ENCODE results near the gene BCL2. TPM values are rescaled to one million over a fixed set of nuclear protein-coding genes. Genes with fewer than 3 reads are reported as not detected.

Gene BCL2
- total RNA-seq, 4 donors from 2014 or later: 14.3 to 34.8 (median 23.5) TPM

DNA sequence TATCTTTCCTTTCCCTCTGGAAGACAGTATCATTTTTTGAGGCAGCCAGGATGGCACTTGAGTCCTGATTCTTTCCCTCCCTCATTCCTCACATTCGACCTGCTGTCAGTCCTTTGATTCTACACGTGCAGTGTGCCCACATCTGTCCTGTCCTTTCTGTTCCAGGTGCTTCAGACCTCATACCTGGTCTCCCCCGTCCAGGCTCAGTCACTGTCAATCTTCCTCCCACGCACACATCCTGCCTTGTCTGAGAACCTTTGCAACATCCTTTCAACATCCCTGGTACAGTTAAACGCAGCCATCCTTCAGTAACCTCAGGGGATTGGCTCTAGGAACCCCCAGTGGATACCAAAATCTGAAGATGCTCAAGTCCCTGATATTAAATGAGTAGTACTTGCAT, 10.1 kb downstream of the BCL2 start:
- no peak for TF ChIP-seq POLR2A (IDR thresholded peaks at IDR 0.05)
- no peak for TF ChIP-seq POLR2AphosphoS5 (IDR thresholded peaks at IDR 0.05)
- TF ChIP-seq, protein P1, sequence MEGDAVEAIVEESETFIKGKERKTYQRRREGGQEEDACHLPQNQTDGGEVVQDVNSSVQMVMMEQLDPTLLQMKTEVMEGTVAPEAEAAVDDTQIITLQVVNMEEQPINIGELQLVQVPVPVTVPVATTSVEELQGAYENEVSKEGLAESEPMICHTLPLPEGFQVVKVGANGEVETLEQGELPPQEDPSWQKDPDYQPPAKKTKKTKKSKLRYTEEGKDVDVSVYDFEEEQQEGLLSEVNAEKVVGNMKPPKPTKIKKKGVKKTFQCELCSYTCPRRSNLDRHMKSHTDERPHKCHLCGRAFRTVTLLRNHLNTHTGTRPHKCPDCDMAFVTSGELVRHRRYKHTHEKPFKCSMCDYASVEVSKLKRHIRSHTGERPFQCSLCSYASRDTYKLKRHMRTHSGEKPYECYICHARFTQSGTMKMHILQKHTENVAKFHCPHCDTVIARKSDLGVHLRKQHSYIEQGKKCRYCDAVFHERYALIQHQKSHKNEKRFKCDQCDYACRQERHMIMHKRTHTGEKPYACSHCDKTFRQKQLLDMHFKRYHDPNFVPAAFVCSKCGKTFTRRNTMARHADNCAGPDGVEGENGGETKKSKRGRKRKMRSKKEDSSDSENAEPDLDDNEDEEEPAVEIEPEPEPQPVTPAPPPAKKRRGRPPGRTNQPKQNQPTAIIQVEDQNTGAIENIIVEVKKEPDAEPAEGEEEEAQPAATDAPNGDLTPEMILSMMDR (IDR thresholded peaks at IDR 0.05): no peak
- no peak for TF ChIP-seq EP300 (IDR thresholded peaks at IDR 0.05; ENCODE audit: low read depth)
- intact Hi-C loops (cut with DNase I; ENCODE audit: low total_unique reads): no loop called here
- Histone ChIP-seq H3K4me3 (no peak overlapping the region), H3K4me1 (peaks cover 0 to 29% (median 2%) of the 10 kb centered on the region in 4 donors), H3K9me3 (no peaks in the 10 kb centered on the region), H3K36me3 (no peaks in the 10 kb centered on the region), H3K27me3 (no peaks in the 10 kb centered on the region), H3K27ac (no peak overlapping the region)
- DNase-seq: no peak
- 78 to 85% methylated on average over 3 to 5 of the region's 5 CpGs for WGBS, 2 donors (ENCODE audit: low coverage in 1 of 2)
- in situ Hi-C loops (cut with MboI; ENCODE audit: low pct_ligation_motif_present in 1 of 4, low pct_unique_long_range_greater_than_20kb in 1 of 4, low sequenced_read_pairs in 3 of 4): no loop called here

DNA sequence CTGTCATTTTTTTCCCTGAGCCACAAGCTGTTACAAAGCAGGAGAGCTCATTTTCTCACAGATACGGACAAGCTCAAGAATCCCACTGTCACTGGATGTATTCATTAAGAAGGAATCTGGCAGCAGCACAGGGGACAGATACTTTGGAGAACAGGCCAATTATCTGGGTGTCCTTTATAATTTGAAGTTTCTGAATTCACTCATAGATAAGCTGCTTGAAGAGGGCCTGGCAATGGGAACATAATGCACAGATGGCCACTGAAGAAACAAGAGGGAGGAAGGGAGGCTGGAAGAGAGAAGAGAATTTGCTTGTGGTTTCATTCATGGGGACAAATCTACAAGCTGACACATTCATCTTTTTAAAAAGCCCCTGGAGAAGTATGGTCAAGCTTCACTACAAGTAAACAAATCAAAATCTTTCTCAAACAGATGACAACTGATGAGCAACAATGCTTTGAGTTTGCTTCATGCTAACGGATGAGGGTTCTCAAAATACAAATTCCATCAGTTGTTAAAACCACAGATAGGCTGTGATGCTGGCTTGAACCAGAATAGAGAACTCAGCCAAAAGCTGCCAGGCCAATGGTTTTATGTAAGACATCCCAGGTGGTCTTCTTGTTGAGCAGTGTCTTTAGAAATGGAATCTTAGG, 11.9 kb downstream of the BCL2 start:
- no peak for DNase-seq
- WGBS, 2 donors (ENCODE audit: low coverage in 1 of 2): 36 to 61% methylated on average over 1 to 2 of the region's 2 CpGs
- TF ChIP-seq POLR2AphosphoS5 (IDR thresholded peaks at IDR 0.05) (no peak), POLR2A (IDR thresholded peaks at IDR 0.05) (no peak), EP300 (IDR thresholded peaks at IDR 0.05; ENCODE audit: low read depth) (no peak)
- TF ChIP-seq, protein P1 (IDR thresholded peaks at IDR 0.05): no peak
- Histone ChIP-seq H3K4me3 (no peak overlapping the region), H3K36me3 (no peaks in the 10 kb centered on the region), H3K4me1 (peaks cover 0 to 29% (median 0%) of the 10 kb centered on the region in 4 donors), H3K27me3 (no peaks in the 10 kb centered on the region), H3K27ac (peak overlapping the region in 3 of 4 donors; percentile 11 to 19 (median 15)), H3K9me3 (no peaks in the 10 kb centered on the region)
- intact Hi-C loops (cut with DNase I; ENCODE audit: low total_unique reads): no loop called here
- in situ Hi-C loops (cut with MboI; ENCODE audit: low pct_ligation_motif_present in 1 of 4, low pct_unique_long_range_greater_than_20kb in 1 of 4, low sequenced_read_pairs in 3 of 4): no loop called here

DNA sequence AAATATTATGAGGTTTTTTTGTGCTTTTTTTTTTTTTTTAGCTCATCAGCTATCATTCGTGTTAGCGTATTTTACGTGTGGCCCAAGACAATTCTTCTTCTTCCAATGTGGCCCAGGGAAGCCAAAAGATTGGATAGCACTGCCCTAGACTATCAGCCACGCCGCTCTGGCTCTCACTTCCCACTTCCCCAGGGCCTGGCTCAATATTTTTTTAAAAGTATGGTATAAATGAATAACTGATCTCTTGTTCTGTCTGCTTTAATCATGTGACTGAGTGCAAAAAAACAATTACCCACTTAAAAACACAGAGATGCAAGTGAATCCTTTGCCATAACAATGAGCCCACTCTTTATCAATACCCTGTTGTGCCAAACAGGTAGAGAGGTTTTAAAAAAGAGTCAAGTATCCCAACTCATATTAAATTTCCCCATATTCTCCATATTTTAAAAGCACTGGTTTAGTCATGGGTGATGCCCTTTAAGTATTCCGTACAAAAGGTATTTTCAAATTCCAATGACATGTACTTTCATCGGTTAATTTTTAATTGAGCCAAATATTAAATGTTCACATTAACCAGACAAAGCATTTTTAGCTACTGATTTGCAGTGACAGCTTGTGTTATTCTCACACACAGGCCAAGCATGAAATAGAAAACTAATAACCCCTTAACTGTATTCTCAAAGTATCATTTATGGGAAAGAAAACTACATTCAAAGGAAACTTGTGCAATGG, 12.6 kb downstream of the BCL2 start:
- Histone ChIP-seq H3K27me3 (no peaks in the 10 kb centered on the region), H3K4me1 (peaks cover 0 to 32% (median 0%) of the 10 kb centered on the region in 4 donors), H3K36me3 (no peaks in the 10 kb centered on the region), H3K9me3 (no peaks in the 10 kb centered on the region), H3K27ac (peak overlapping the region in 1 of 4 donors; percentile 19), H3K4me3 (no peak overlapping the region)
- WGBS, 2 donors (ENCODE audit: low coverage in 1 of 2): 75 to 91% methylated on average over 7 of the region's 7 CpGs
- TF ChIP-seq EP300 (IDR thresholded peaks at IDR 0.05; ENCODE audit: low read depth) (no peak), POLR2A (IDR thresholded peaks at IDR 0.05) (no peak), POLR2AphosphoS5 (IDR thresholded peaks at IDR 0.05) (no peak)
- TF ChIP-seq, protein P1 (IDR thresholded peaks at IDR 0.05): no peak
- intact Hi-C loops (cut with DNase I; ENCODE audit: low total_unique reads): no loop called here
- in situ Hi-C loops (cut with MboI; ENCODE audit: low pct_ligation_motif_present in 1 of 4, low pct_unique_long_range_greater_than_20kb in 1 of 4, low sequenced_read_pairs in 3 of 4): no loop called here
- DNase-seq: no peak

DNA sequence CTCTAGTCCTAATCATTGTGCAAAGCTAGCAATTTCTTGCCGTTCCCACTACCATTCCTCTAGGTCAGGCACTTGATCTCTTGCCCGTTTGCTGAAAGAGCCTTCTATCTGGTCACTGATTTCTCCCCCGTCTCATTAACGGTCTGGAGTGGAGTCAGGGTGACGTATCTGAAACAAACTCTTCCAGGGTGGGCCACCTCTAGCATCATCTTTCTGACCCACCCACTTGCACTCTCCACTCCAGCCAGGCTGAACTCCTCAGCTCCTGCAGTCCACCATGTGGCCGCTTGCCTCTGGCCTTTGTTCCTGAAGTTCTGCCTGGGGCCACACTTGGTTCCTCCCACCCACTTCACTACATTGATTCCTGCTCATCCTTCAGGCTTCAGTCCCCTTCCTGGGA, 13.3 kb downstream of the BCL2 start:
- Histone ChIP-seq H3K27ac (no peak overlapping the region), H3K36me3 (no peaks in the 10 kb centered on the region), H3K4me1 (peaks cover 0 to 29% (median 0%) of the 10 kb centered on the region in 4 donors), H3K27me3 (no peaks in the 10 kb centered on the region), H3K4me3 (no peak overlapping the region), H3K9me3 (no peaks in the 10 kb centered on the region)
- no peak for TF ChIP-seq EP300 (IDR thresholded peaks at IDR 0.05; ENCODE audit: low read depth)
- no peak for TF ChIP-seq POLR2A (IDR thresholded peaks at IDR 0.05)
- no peak for TF ChIP-seq POLR2AphosphoS5 (IDR thresholded peaks at IDR 0.05)
- TF ChIP-seq, protein P1 (IDR thresholded peaks at IDR 0.05): no peak
- DNase-seq: no peak
- WGBS, 2 donors (ENCODE audit: low coverage in 1 of 2): 80 to 95% methylated on average over 6 of the region's 6 CpGs
- in situ Hi-C loops (cut with MboI; ENCODE audit: low pct_ligation_motif_present in 1 of 4, low pct_unique_long_range_greater_than_20kb in 1 of 4, low sequenced_read_pairs in 3 of 4): no loop called here
- intact Hi-C loops (cut with DNase I; ENCODE audit: low total_unique reads): no loop called here

Measured in transverse colon (tissue), 4 donors.